Hepatocyte (in vitro differentiated cells): ENCODE data around the gene HINT2. TPM values are rescaled to one million over a fixed set of nuclear protein-coding genes. Genes with fewer than 3 reads are reported as not detected.

Source experiments
- DNase-seq: peaks from one replicate; pipeline ENCODE4 v3.0.0-alpha.2; 2016; ENCODE audit warnings: low spot score
- H2AFZ ChIP-seq: fragments of 200-600 bp; sonication (generic); 2 replicates; pipeline ENCODE4 v1.6.0; 2016; ENCODE audit warnings: antibody characterized with exemption, mild to moderate bottlenecking
- H3K27ac ChIP-seq: fragments of 200-600 bp; sonication (generic); 2 replicates; pipeline ENCODE4 v1.5.1; 2016; ENCODE audit warnings: mild to moderate bottlenecking
- H3K27me3 ChIP-seq: fragments of 200-600 bp; sonication (generic); 2 replicates; pipeline ENCODE4 v1.6.1; 2016
- H3K36me3 ChIP-seq: fragments of 200-600 bp; sonication (generic); replicated peaks from 2 replicates; pipeline ENCODE4 v1.5.1; 2016; ENCODE audit warnings: low read depth; ENCODE audit not compliant: insufficient read depth
- H3K4me1 ChIP-seq: fragments of 200-600 bp; sonication (generic); 2 replicates; pipeline ENCODE4 v1.5.1; 2016; ENCODE audit warnings: mild to moderate bottlenecking, moderate library complexity; ENCODE audit not compliant: insufficient read depth
- H3K4me2 ChIP-seq: fragments of 200-600 bp; sonication (generic); 2 replicates; pipeline ENCODE4 v1.6.0; 2016
- H3K4me3 ChIP-seq: fragments of 200-600 bp; sonication (generic); 2 replicates; pipeline ENCODE4 v1.5.1; 2016; ENCODE audit warnings: mild to moderate bottlenecking
- H3K79me2 ChIP-seq: fragments of 200-600 bp; sonication (generic); 2 replicates; pipeline ENCODE4 v1.6.0; 2017; ENCODE audit warnings: mild to moderate bottlenecking
- H3K9me2 ChIP-seq: fragments of 200-600 bp; sonication (generic); replicated peaks from 2 replicates; pipeline ENCODE4 v1.6.0; 2017; ENCODE audit warnings: mild to moderate bottlenecking; ENCODE audit not compliant: insufficient read depth
- H3K9me3 ChIP-seq: fragments of 200-600 bp; sonication (generic); 2 replicates; pipeline ENCODE4 v1.5.1; 2016; ENCODE audit warnings: low read depth, mild to moderate bottlenecking
- H4K20me1 ChIP-seq: fragments of 200-600 bp; sonication (generic); 2 replicates; pipeline ENCODE4 v1.6.0; 2016; ENCODE audit warnings: mild to moderate bottlenecking; ENCODE audit not compliant: insufficient read depth, poor library complexity, severe bottlenecking
- CTCF ChIP-seq: fragments of 200-600 bp; sonication (generic); IDR thresholded peaks from 2 replicates; pipeline ENCODE4 v1.5.1; 2016; ENCODE audit warnings: antibody characterized with exemption, mild to moderate bottlenecking; ENCODE audit not compliant: poor library complexity
- EZH2 ChIP-seq: fragments of 200-600 bp; sonication (generic); IDR thresholded peaks from 2 replicates; pipeline ENCODE4 v1.6.1; 2016; ENCODE audit warnings: antibody characterized with exemption, mild to moderate bottlenecking, borderline replicate concordance
- EZH2phosphoT487 ChIP-seq: fragments of 200-600 bp; sonication (generic); IDR thresholded peaks from one replicate; pipeline ENCODE4 v1.6.1; 2018; ENCODE audit warnings: antibody characterized with exemption, mild to moderate bottlenecking, low read depth, moderate library complexity; ENCODE audit not compliant: unreplicated experiment, severe bottlenecking
- WGBS: methylation state at CpG from one replicate; pipeline ENCODE4 v1.1.6; 2016; ENCODE audit warnings: low lambda C conversion rate; ENCODE audit errors: missing lambda C conversion rate; 5-methylcytosine and 5-hydroxymethylcytosine counted together
- polyA plus RNA-seq: library from polyadenylated mRNA; unstranded; fragments of >200 nt; fragmentation: Nextera tagmentation; extraction: Ambion mirVana; gene quantifications from 2 replicates; pipeline ENCODE4 v1.2.1, GENCODE V29; 2016
- total RNA-seq: library from RNA; depleted of rRNA; stranded (reverse); fragments of >200 nt; gene quantifications from 2 replicates; pipeline ENCODE4 v1.2.3, GENCODE V29; 2014

Gene HINT2
- total and polyA plus RNA-seq, 2 experiments from 2014 or later = 45.7 to 87.3 TPM

- Histone ChIP-seq H3K36me3 (no peaks in the 10 kb centered on the region), H3K4me2 (no peak overlapping the region), H4K20me1 (no peaks in the 10 kb centered on the region), H3K4me3 (no peak overlapping the region), H3K27me3 (no peaks in the 10 kb centered on the region), H3K79me2 (peaks cover 3% of the 10 kb centered on the region), H3K9me2 (no peaks in the 10 kb centered on the region), H3K27ac (no peak overlapping the region), H3K9me3 (no peaks in the 10 kb centered on the region), H2AFZ (no peak overlapping the region), H3K4me1 (peaks cover 23% of the 10 kb centered on the region)
- WGBS = 92% methylated on average over 5 of the region's 5 CpGs
- no peak for DNase-seq
- TF ChIP-seq EZH2phosphoT487 (no peak), CTCF (no peak), EZH2 (no peak)
These were observed 25.1 kb upstream of the HINT2 start for GRCh38 chr9:35839926-35840325.

GRCh38 chr9:35836595-35836994, 21.8 kb upstream of the HINT2 start:
- Histone ChIP-seq H3K9me3 (no peaks in the 10 kb centered on the region), H3K36me3 (no peaks in the 10 kb centered on the region), H3K27me3 (no peaks in the 10 kb centered on the region), H3K27ac (peak overlapping the region; percentile 6), H3K4me3 (no peak overlapping the region), H4K20me1 (no peaks in the 10 kb centered on the region), H3K4me1 (peaks cover 38% of the 10 kb centered on the region), H3K9me2 (no peaks in the 10 kb centered on the region), H3K4me2 (no peak overlapping the region), H3K79me2 (peaks cover 16% of the 10 kb centered on the region), H2AFZ (no peak overlapping the region)
- TF ChIP-seq EZH2phosphoT487 (no peak), EZH2 (no peak)
- 96% methylated on average over 5 of the region's 5 CpGs for WGBS
- DNase-seq = no peak

- 75% methylated on average over 2 of the region's 2 CpGs for WGBS
- Histone ChIP-seq H3K36me3 (no peaks in the 10 kb centered on the region), H3K27me3 (no peaks in the 10 kb centered on the region), H3K9me2 (no peaks in the 10 kb centered on the region), H3K4me1 (peaks cover 39% of the 10 kb centered on the region), H3K79me2 (peaks cover 23% of the 10 kb centered on the region), H3K4me3 (no peak overlapping the region), H2AFZ (no peak overlapping the region), H4K20me1 (no peaks in the 10 kb centered on the region), H3K27ac (peak overlapping the region; percentile 6), H3K9me3 (no peaks in the 10 kb centered on the region), H3K4me2 (no peak overlapping the region)
- TF ChIP-seq EZH2 (no peak), EZH2phosphoT487 (no peak), CTCF (no peak)
- DNase-seq = no peak
These were observed 20.9 kb upstream of the HINT2 start for GRCh38 chr9:35835766-35836165.

- TF ChIP-seq EZH2phosphoT487 (no peak), EZH2 (no peak), CTCF (peak; percentile 22)
- H4K20me1 ChIP-seq = no peaks in the 10 kb centered on the region
- peak overlapping the region; percentile 95 for H3K27ac ChIP-seq
- H3K9me2 ChIP-seq = no peaks in the 10 kb centered on the region
- no peaks in the 10 kb centered on the region for H3K27me3 ChIP-seq
- H3K9me3 ChIP-seq = no peaks in the 10 kb centered on the region
- H3K4me1 ChIP-seq = peaks cover 45% of the 10 kb centered on the region
- H3K36me3 ChIP-seq = no peaks in the 10 kb centered on the region
- no peak for DNase-seq
- H3K79me2 ChIP-seq = peaks cover 29% of the 10 kb centered on the region
- no peak overlapping the region for H2AFZ ChIP-seq
- H3K4me3 ChIP-seq = no peak overlapping the region
- WGBS = 100% methylated on average over 3 of the region's 3 CpGs
- H3K4me2 ChIP-seq = no peak overlapping the region
These were observed 20.4 kb upstream of the HINT2 start for GRCh38 chr9:35835216-35835632.
